Right lobe of liver (tissue), 4 donors: ENCODE measurements around the gene CTNNB1.

Source experiments
- POLR2A ChIP-seq: fragments of 450-650 bp; IDR thresholded peaks from one replicate; pipeline ENCODE4 v1.6.1; 2017; ENCODE audit warnings: antibody characterized with exemption, mild to moderate bottlenecking
- TF ChIP-seq, protein P1 (sequence below), 4 donors: fragments of 200-600 bp in 3 of 4; fragments of 450-650 bp in 1 of 4; IDR thresholded peaks; one replicate each; pipeline versions ENCODE4 v1.5.1 to v1.8.0; 2016 to 2022; ENCODE audit warnings: antibody characterized with exemption in 4 of 4, mild to moderate bottlenecking in 2 of 4
- donor health status: DM: no; HTN: no; CAD: no.
- donor health status: DM: no; HTN: no; CAD: no.
- donor health status: DM: no; HTN: yes; CAD: no.

DNA sequence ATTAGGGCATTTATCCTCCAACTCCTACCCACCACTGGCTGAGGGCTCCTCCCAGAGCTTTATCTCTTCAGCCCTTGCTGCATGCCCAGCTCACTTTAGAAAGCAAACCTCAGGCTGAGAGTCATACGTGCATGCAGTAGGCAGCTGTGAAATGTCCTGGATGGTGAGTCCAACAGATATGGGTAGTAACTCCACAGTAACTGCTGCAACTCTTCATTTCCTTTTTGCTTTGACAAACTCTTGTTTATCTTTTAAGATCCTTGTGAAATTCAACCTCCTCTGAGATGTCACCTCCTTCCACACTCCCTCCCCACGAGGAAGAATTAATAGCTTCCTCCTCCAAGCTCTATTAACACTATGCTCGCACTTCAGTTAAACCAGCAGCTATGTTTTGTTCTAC, 35.9 kb upstream of the CTNNB1 start:
- no peak for TF ChIP-seq POLR2A
- TF ChIP-seq, protein P1, sequence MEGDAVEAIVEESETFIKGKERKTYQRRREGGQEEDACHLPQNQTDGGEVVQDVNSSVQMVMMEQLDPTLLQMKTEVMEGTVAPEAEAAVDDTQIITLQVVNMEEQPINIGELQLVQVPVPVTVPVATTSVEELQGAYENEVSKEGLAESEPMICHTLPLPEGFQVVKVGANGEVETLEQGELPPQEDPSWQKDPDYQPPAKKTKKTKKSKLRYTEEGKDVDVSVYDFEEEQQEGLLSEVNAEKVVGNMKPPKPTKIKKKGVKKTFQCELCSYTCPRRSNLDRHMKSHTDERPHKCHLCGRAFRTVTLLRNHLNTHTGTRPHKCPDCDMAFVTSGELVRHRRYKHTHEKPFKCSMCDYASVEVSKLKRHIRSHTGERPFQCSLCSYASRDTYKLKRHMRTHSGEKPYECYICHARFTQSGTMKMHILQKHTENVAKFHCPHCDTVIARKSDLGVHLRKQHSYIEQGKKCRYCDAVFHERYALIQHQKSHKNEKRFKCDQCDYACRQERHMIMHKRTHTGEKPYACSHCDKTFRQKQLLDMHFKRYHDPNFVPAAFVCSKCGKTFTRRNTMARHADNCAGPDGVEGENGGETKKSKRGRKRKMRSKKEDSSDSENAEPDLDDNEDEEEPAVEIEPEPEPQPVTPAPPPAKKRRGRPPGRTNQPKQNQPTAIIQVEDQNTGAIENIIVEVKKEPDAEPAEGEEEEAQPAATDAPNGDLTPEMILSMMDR (IDR thresholded peaks at IDR 0.05): no peak
